ENCODE results near the gene GAGE13.
"Not testable (repeated sequence)": the region's sequence is repeated elsewhere in the genome, so short reads cannot be mapped to it uniquely, and the experiment has no call there.

DNA sequence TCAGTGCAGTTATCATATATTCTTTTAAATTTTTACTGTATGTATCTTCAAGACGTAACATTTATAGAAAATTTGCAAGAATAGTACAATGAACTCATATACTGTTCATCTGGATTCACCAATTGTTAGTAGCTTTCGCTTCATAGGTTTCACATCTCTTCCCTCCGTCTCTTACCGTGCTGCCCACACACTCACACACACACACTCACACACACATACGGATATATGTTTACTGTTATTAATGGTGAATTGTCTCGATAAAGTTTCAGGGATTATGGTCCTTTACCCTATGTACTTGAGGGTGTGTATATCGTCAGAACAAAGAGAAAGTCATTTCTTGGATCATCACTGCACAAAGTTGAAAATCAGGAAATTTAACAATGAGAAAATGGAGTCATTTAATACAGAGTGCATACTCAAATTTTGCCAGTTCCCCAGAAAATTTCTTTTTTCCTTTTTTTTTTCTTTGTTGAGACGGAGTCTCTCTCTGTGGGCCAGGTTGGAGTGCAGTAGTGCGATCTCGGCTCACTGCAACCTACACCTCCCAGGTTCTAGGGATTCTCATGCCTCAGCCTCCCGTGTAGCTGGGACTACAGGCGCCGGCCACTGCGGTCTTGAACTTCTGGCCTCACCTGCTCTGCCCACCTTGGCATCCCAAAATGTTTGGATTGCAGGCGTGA, 13.3 kb downstream of the GAGE13 start:
- TF ChIP-seq, protein P1, sequence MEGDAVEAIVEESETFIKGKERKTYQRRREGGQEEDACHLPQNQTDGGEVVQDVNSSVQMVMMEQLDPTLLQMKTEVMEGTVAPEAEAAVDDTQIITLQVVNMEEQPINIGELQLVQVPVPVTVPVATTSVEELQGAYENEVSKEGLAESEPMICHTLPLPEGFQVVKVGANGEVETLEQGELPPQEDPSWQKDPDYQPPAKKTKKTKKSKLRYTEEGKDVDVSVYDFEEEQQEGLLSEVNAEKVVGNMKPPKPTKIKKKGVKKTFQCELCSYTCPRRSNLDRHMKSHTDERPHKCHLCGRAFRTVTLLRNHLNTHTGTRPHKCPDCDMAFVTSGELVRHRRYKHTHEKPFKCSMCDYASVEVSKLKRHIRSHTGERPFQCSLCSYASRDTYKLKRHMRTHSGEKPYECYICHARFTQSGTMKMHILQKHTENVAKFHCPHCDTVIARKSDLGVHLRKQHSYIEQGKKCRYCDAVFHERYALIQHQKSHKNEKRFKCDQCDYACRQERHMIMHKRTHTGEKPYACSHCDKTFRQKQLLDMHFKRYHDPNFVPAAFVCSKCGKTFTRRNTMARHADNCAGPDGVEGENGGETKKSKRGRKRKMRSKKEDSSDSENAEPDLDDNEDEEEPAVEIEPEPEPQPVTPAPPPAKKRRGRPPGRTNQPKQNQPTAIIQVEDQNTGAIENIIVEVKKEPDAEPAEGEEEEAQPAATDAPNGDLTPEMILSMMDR (IDR thresholded peaks at IDR 0.05) = not testable (repeated sequence)
- not testable (repeated sequence) for TF ChIP-seq POLR2A (IDR thresholded peaks at IDR 0.05)
